HG02642 (cell line): Measurements from ENCODE around the gene ADCYAP1R1.
"Not testable (repeated sequence)": the region's sequence is repeated elsewhere in the genome, so short reads cannot be mapped to it uniquely, and the experiment has no call there.

Experiments used
- ATAC-seq: cut with Tn5 transposase; IDR thresholded peaks from one replicate; pipeline ENCODE4 v1.9.1; 2021; ENCODE audit warnings: mild to moderate bottlenecking; ENCODE audit not compliant: unreplicated experiment, poor library complexity

ADCYAP1R1 gene

GRCh38 chr7:31123726-31124125 lies 71.6 kb downstream of the ADCYAP1R1 start:
- no peak for ATAC-seq

GRCh38 chr7:31125171-31125570 lies 73.1 kb downstream of the ADCYAP1R1 start:
- no peak for ATAC-seq

- no peak for ATAC-seq
Observed at GRCh38 chr7:31126976-31127375, 74.9 kb downstream of the ADCYAP1R1 start.

- ATAC-seq = no peak
Observed at GRCh38 chr7:31129067-31129466, 77.0 kb downstream of the ADCYAP1R1 start.

GRCh38 chr7:31133497-31133896 lies 81.4 kb downstream of the ADCYAP1R1 start:
- no peak for ATAC-seq

- ATAC-seq = peak; percentile 92
Observed at GRCh38 chr7:31134246-31135188, 82.4 kb downstream of the ADCYAP1R1 start.

- ATAC-seq = no peak
Observed at GRCh38 chr7:31137234-31137633, 85.1 kb downstream of the ADCYAP1R1 start.

- no peak for ATAC-seq
Observed at GRCh38 chr7:31145339-31145738, 93.2 kb downstream of the ADCYAP1R1 start.

- ATAC-seq = no peak
Observed at GRCh38 chr7:31146030-31146429, 93.9 kb downstream of the ADCYAP1R1 start.

GRCh38 chr7:31146538-31146937 lies 94.4 kb downstream of the ADCYAP1R1 start:
- ATAC-seq = no peak

- ATAC-seq = no peak
Observed at GRCh38 chr7:31151849-31152248, 99.7 kb downstream of the ADCYAP1R1 start.

GRCh38 chr7:31153318-31153717 lies 101.2 kb downstream of the ADCYAP1R1 start:
- not testable (repeated sequence) for ATAC-seq

GRCh38 chr7:31160941-31161340 lies 108.8 kb downstream of the ADCYAP1R1 start:
- ATAC-seq = no peak
